B cell (primary cell): ENCODE data around the gene CERS5. TPM values are rescaled to one million over a fixed set of nuclear protein-coding genes. Genes with fewer than 3 reads are reported as not detected.
"Not testable (repeated sequence)": the region's sequence is repeated elsewhere in the genome, so short reads cannot be mapped to it uniquely, and the experiment has no call there.

Experiments used
- ATAC-seq: fragments of 200-7000 bp; cut with Tn5 transposase; one replicate; pipeline ENCODE4 v1.10.0; 2021; ENCODE audit warnings: low read depth, mild to moderate bottlenecking, moderate number of reproducible peaks, moderate library complexity
- CTCF ChIA-PET: fragments of 350-600 bp; sonication (Branson Sonifier 250); formaldehyde crosslinking; loops from one replicate; lab custom pipeline; 2021; ENCODE audit warnings: antibody characterized with exemption, inconsistent platforms; lab: Charles Lee
- POLR2A ChIA-PET: fragments of 350-600 bp; sonication (Branson Sonifier 250); formaldehyde crosslinking; loops from one replicate; lab custom pipeline; 2021; ENCODE audit warnings: antibody characterized with exemption; lab: Charles Lee
- DNase-seq: peaks from one replicate; pipeline ENCODE4 v3.0.0; 2013
- H2AFZ ChIP-seq: 2 replicates; pipeline ENCODE4 v1.6.1; 2012; ENCODE audit warnings: mild to moderate bottlenecking, low read depth, low read length; ENCODE audit not compliant: insufficient read depth, poor library complexity, severe bottlenecking
- H3K27ac ChIP-seq, 2 donors: 1 replicate in 1 of 2; 2 replicates in 1 of 2; pipeline ENCODE4 v1.5.1; 2012 to 2013; ENCODE audit warnings: low read length in 2 of 2, mild to moderate bottlenecking in 2 of 2, moderate library complexity in 1 of 2
- H3K27me3 ChIP-seq, 4 experiments: fragments of 200-600 bp in 1 of 4; sonication (generic) in 1 of 4; replicated peaks in 1 of 4; 1 replicate in 2 of 4; 2 replicates in 2 of 4; pipeline versions ENCODE4 v1.6.1 to v1.7.0; 2013 to 2016; ENCODE audit warnings: low read length in 3 of 4, mild to moderate bottlenecking in 2 of 4, mixed read lengths in 1 of 4, moderate library complexity in 1 of 4; ENCODE audit not compliant: insufficient read depth in 4 of 4, control insufficient read depth in 3 of 4; ENCODE audit errors: control extremely low read depth in 1 of 4
- H3K36me3 ChIP-seq, 2 experiments: replicated peaks in 1 of 2; 1 replicate in 1 of 2; 2 replicates in 1 of 2; pipeline versions ENCODE4 v1.6.1 to v1.7.1; 2013; ENCODE audit warnings: low read length in 1 of 2; ENCODE audit not compliant: insufficient read depth in 2 of 2, control insufficient read depth in 1 of 2; ENCODE audit errors: control extremely low read depth in 1 of 2, extremely low read depth in 1 of 2
- H3K4me1 ChIP-seq, 2 donors: fragments of 200-600 bp in 1 of 2; sonication (generic) in 1 of 2; 1 replicate in 1 of 2; 2 replicates in 1 of 2; pipeline versions ENCODE4 v1.5.1 to v1.6.1; 2013 to 2017; ENCODE audit warnings: low read length in 2 of 2; ENCODE audit not compliant: control insufficient read depth in 2 of 2, insufficient read depth in 2 of 2
- H3K4me2 ChIP-seq: replicated peaks from 2 replicates; pipeline ENCODE3; 2012; ENCODE audit warnings: mild to moderate bottlenecking, low read depth, low read length; ENCODE audit not compliant: poor library complexity, severe bottlenecking
- H3K4me3 ChIP-seq, 5 experiments: fragments of 200-600 bp in 1 of 5; sonication (generic) in 1 of 5; 1 replicate in 3 of 5; 2 replicates in 2 of 5; pipeline versions ENCODE4 v1.5.1 to v1.7.0; 2011 to 2016; ENCODE audit warnings: low read length in 4 of 5, mild to moderate bottlenecking in 4 of 5, low read depth in 2 of 5, control low read depth in 1 of 5, moderate library complexity in 1 of 5; ENCODE audit not compliant: insufficient read depth in 1 of 5; ENCODE audit errors: control extremely low read depth in 1 of 5, extremely low read depth in 1 of 5
- H3K79me2 ChIP-seq: fragments of 200-600 bp; sonication (generic); one replicate; pipeline ENCODE4 v1.6.0; 2016; ENCODE audit warnings: low read length; ENCODE audit not compliant: control insufficient read depth, insufficient read depth
- H3K9ac ChIP-seq: fragments of 200-600 bp; sonication (generic); 2 replicates; pipeline ENCODE4 v1.6.1; 2017; ENCODE audit warnings: mild to moderate bottlenecking, low read length, moderate library complexity
- H3K9me3 ChIP-seq, 3 donors: one replicate each; pipeline versions ENCODE4 v1.6.1 to v1.7.1; 2013; ENCODE audit warnings: low read length in 2 of 3; ENCODE audit not compliant: control insufficient read depth in 2 of 3, insufficient read depth in 1 of 3; ENCODE audit errors: control extremely low read depth in 1 of 3
- H4K20me1 ChIP-seq: 2 replicates; pipeline ENCODE4 v1.6.0; 2012; ENCODE audit warnings: mild to moderate bottlenecking, low read length; ENCODE audit not compliant: insufficient read depth, control insufficient read depth, poor library complexity, severe bottlenecking
- H3K27ac Mint-ChIP-seq: one replicate; pipeline ENCODE4 v1.8.0; 2021; ENCODE audit warnings: mixed read lengths
- H3K27me3 Mint-ChIP-seq: one replicate; pipeline ENCODE4 v1.8.0; 2021; ENCODE audit warnings: mixed read lengths
- H3K4me1 Mint-ChIP-seq: one replicate; pipeline ENCODE4 v1.8.0; 2021; ENCODE audit warnings: mixed read lengths
- H3K4me3 Mint-ChIP-seq: one replicate; pipeline ENCODE4 v1.8.0; 2021; ENCODE audit warnings: mixed read lengths
- H3K9me3 Mint-ChIP-seq: one replicate; pipeline ENCODE4 v1.8.0; 2022; ENCODE audit warnings: mixed read lengths; ENCODE audit not compliant: insufficient read depth
- EZH2 ChIP-seq: IDR thresholded peaks from 2 replicates; pipeline ENCODE4 v1.6.1; 2012; ENCODE audit warnings: borderline replicate concordance, low read depth, mild to moderate bottlenecking, moderate library complexity, low read length; ENCODE audit not compliant: insufficient read depth, poor library complexity, severe bottlenecking
- WGBS: methylation state at CpG from one replicate; pipeline ENCODE4 v1.1.5; 2013; ENCODE audit warnings: missing lambda C conversion rate; ENCODE audit not compliant: insufficient coverage; 5-methylcytosine and 5-hydroxymethylcytosine counted together
- intact Hi-C: fragments of 100-400 bp; cut with micrococcal nuclease; formaldehyde crosslinking; loops from one replicate; pipeline ENCODE4 v1.10.0; 2022
- polyA plus RNA-seq: library from polyadenylated mRNA; depleted of rRNA; stranded (reverse); fragments of >200 nt; gene quantifications from 2 replicates; pipeline ENCODE4 v1.2.3, GENCODE V29; 2012
- total RNA-seq, 2 donors: library from RNA; stranded (reverse); fragments of 120-200 nt in 1 of 2; gene quantifications; 1 replicate in 1 of 2; 2 replicates in 1 of 2; pipeline versions ENCODE4 v1.2.3 to v1.2.4, GENCODE V29; 2013 to 2022
- TF ChIP-seq, protein P1 (sequence below): fragments of 200-600 bp; IDR thresholded peaks from one replicate; pipeline ENCODE4 v1.8.0; 2022; ENCODE audit warnings: antibody characterized with exemption, mild to moderate bottlenecking

The CERS5 gene
- total and polyA plus RNA-seq, 2 donors (not counting 1 experiment from before 2014, with no cell fraction given): 32.3 to 72.0 TPM

DNA sequence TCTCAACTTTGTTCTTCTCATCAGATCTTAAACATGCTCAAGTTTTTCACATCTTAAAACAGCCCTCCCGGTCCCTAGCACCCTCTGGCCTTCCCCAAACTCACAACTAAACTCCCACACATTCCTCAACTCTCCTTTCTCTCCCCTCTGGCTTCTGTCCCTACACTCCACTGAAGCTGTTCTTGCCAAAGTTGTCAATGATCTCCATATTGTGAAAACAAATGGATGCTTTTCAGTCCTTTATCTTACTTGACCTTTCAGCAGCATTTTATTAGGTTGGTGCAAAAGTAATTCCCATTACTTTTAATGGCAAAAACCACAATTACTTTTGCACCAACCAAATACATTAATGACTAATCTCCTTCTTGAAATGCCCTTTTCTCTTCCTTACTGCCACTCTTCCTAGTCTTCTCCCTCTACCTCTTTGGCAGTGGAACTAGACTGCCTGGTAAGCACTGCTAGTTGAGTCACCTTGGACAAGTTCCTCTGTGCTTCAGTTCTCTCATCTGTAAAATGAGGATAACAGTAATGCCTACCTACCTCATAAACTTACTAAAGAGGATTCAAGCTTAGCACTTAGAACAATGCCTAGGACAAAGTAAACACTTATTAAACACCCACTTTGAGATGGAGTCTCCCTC, 16.0 kb downstream of the CERS5 start:
- intact Hi-C loops: no loop called here
- ChIA-PET POLR2A (interaction anchor here (0.6 kb wide), 1 partner anchor 192 kb away, joined by 6 read pairs; no protein-coding TSS in a partner anchor), CTCF (no interaction called here)
- no peaks in the 10 kb centered on the region for H3K4me1 ChIP-seq
- no peak overlapping the region for H3K4me3 ChIP-seq
- no peak overlapping the region for H3K9ac ChIP-seq
- no peaks in the 10 kb centered on the region for H3K9me3 Mint-ChIP-seq
- no peaks in the 10 kb centered on the region for H3K27me3 Mint-ChIP-seq
- DNase-seq (no peak), ATAC-seq (no peak)
- 100% methylated on average over 1 of the region's 1 CpG for WGBS
- no peak overlapping the region for H3K4me3 Mint-ChIP-seq
- H4K20me1 ChIP-seq: peaks cover 15% of the 10 kb centered on the region
- H3K79me2 ChIP-seq: peaks cover 67% of the 10 kb centered on the region
- H3K27ac ChIP-seq: no peak overlapping the region
- peak overlapping the region; percentile 11 for H3K27ac Mint-ChIP-seq
- peaks cover 0 to 2% of the 10 kb centered on the region in 2 experiments for H3K36me3 ChIP-seq
- H3K27me3 ChIP-seq: no peaks in the 10 kb centered on the region
- TF ChIP-seq, protein P1, sequence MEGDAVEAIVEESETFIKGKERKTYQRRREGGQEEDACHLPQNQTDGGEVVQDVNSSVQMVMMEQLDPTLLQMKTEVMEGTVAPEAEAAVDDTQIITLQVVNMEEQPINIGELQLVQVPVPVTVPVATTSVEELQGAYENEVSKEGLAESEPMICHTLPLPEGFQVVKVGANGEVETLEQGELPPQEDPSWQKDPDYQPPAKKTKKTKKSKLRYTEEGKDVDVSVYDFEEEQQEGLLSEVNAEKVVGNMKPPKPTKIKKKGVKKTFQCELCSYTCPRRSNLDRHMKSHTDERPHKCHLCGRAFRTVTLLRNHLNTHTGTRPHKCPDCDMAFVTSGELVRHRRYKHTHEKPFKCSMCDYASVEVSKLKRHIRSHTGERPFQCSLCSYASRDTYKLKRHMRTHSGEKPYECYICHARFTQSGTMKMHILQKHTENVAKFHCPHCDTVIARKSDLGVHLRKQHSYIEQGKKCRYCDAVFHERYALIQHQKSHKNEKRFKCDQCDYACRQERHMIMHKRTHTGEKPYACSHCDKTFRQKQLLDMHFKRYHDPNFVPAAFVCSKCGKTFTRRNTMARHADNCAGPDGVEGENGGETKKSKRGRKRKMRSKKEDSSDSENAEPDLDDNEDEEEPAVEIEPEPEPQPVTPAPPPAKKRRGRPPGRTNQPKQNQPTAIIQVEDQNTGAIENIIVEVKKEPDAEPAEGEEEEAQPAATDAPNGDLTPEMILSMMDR: no peak
- no peak for TF ChIP-seq EZH2
- no peak overlapping the region for H2AFZ ChIP-seq
- no peaks in the 10 kb centered on the region for H3K9me3 ChIP-seq
- peaks cover 6% of the 10 kb centered on the region for H3K4me1 Mint-ChIP-seq
- no peak overlapping the region for H3K4me2 ChIP-seq

DNA sequence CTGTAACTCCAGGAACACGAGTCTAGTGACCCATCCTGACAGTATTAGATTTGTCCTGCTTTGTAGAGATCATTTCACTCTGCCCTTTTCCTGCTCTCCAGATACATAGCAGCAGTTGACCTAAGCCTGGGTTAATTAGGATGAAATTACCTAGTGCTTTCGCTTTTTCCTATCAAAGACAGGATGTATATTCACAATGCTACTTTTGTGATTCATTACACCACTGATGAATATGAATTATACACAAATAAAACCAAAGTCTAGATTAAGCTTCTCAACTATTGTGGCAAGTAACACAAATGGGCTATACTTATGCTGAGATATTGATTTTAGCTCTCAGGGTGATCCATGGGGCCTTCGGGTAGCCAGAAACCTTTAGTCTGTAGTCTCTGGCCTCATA, 17.9 kb downstream of the CERS5 start:
- H3K4me1 ChIP-seq: no peaks in the 10 kb centered on the region
- DNase-seq: no peak
- no peak overlapping the region for H3K4me2 ChIP-seq
- H3K27me3 ChIP-seq: no peaks in the 10 kb centered on the region
- H3K4me1 Mint-ChIP-seq: peaks cover 6% of the 10 kb centered on the region
- H3K79me2 ChIP-seq: peaks cover 66% of the 10 kb centered on the region
- no peaks in the 10 kb centered on the region for H3K27me3 Mint-ChIP-seq
- peaks cover 1 to 2% of the 10 kb centered on the region in 2 experiments for H3K36me3 ChIP-seq
- H4K20me1 ChIP-seq: peaks cover 19% of the 10 kb centered on the region
- TF ChIP-seq EZH2: no peak
- TF ChIP-seq, protein P1: no peak
- H2AFZ ChIP-seq: no peak overlapping the region
- no peak overlapping the region for H3K4me3 Mint-ChIP-seq
- H3K9me3 ChIP-seq: no peaks in the 10 kb centered on the region
- no CpG with 5 or more reads among the region's 3 CpGs for WGBS
- intact Hi-C loops: no loop called here
- ChIA-PET CTCF (interaction anchor here (1.3 kb wide), 1 partner anchor 38 kb away, joined by 3 read pairs; no protein-coding TSS in a partner anchor), POLR2A (no interaction called here)
- no peak overlapping the region for H3K27ac Mint-ChIP-seq
- ATAC-seq: no peak
- no peak overlapping the region for H3K4me3 ChIP-seq
- H3K9ac ChIP-seq: no peak overlapping the region
- H3K9me3 Mint-ChIP-seq: no peaks in the 10 kb centered on the region
- no peak overlapping the region for H3K27ac ChIP-seq

DNA sequence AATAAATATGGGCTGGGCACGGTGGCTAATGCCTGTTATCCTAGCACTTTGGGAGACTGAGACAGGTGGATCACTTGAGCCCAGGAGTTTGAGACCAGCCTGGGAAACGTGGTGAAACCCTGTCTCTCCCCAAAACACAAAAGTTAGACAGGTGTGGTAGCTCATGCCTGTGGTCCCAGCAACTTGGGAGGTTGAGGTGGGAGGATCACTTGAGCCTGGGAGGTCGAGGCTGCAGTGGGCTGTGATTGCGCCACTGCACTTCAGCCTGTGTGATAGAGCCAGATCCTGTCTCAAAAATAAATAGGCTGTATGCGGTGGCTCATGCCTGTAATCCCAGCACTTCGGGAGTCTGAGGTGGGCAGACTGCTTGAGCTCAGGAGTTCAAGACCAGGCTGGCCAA, 19.2 kb downstream of the CERS5 start:
- H2AFZ ChIP-seq, H3K27ac Mint-ChIP-seq, H3K36me3 ChIP-seq, H3K9me3 ChIP-seq, H3K9me3 Mint-ChIP-seq, POLR2A ChIA-PET, H3K4me3 ChIP-seq, H3K4me3 Mint-ChIP-seq, H3K4me1 ChIP-seq, H3K4me1 Mint-ChIP-seq, ATAC-seq, H3K9ac ChIP-seq, H3K27me3 Mint-ChIP-seq, intact Hi-C loops, H3K27me3 ChIP-seq, H3K27ac ChIP-seq, DNase-seq, H3K4me2 ChIP-seq: not testable (repeated sequence)
- CTCF ChIA-PET: interaction anchor here (0.7 kb wide), 1 partner anchor 82 kb away, joined by 6 read pairs; no protein-coding TSS in a partner anchor
- WGBS: 95% methylated on average over 6 of the region's 6 CpGs
- Histone ChIP-seq H4K20me1 (peaks cover 30% of the 10 kb centered on the region), H3K79me2 (peaks cover 63% of the 10 kb centered on the region)
